GM18526 (cell line): Measurements from ENCODE around the gene LLGL2.

Experiments used
- POLR2A ChIP-seq: IDR thresholded peaks from 3 replicates; pipeline ENCODE4 v1.6.1; 2011; ENCODE audit not compliant: insufficient read length; ENCODE audit errors: extremely low read depth

The LLGL2 gene

DNA sequence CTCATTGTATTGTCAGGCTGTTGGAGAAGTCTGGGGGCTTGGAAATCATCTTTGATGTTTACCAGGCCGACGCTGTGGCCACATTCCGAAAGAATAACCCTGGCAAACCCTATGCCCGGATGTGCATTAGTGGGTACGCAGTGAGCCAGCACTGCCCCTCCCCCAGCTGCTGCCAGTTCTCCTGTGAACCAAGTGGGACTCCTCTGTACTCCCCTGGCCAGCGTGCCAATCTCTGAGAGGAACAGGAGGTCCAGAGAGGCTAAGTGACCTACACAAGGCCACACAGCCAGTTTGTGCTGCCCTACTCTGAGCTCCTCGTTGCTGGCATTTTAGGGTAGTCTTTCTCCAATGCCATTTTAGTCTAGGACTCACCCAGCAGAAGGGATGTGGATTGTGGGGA, 1.9 kb upstream of the LLGL2 start:
- TF ChIP-seq POLR2A = no peak

DNA sequence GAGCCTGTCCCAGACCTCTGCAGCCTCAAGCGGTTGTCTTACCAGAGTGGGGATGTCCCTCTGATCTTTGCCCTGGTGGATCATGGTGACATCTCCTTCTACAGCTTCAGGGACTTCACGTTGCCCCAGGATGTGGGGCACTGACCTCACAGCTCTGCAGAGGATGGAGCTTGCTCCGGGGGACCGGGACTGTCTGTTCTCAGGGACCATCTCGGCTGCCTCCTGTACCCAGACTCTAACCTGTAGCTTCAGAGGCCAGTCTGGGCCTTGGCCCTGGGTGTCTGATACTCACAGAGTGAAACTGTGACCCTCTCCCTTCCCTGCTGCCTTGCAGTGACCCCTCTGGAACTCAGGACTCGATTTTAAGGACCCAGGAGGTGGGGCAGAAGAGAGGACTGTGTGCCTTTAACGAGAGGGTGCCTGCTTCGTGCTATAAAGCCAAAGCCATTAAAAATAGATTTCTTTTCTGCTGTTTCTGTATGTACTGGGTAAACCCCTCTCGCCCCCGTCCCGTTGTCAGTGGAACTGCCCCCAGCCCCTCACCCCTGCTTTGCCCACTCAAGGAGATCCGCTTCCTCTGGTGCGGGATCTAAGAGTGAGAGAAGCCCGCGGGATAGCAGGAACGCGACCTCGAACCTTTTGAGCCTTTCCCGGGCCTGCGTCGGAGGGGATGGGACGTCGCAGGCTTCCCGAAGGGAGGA, 1.1 kb upstream of the LLGL2 start:
- TF ChIP-seq POLR2A = no peak

DNA sequence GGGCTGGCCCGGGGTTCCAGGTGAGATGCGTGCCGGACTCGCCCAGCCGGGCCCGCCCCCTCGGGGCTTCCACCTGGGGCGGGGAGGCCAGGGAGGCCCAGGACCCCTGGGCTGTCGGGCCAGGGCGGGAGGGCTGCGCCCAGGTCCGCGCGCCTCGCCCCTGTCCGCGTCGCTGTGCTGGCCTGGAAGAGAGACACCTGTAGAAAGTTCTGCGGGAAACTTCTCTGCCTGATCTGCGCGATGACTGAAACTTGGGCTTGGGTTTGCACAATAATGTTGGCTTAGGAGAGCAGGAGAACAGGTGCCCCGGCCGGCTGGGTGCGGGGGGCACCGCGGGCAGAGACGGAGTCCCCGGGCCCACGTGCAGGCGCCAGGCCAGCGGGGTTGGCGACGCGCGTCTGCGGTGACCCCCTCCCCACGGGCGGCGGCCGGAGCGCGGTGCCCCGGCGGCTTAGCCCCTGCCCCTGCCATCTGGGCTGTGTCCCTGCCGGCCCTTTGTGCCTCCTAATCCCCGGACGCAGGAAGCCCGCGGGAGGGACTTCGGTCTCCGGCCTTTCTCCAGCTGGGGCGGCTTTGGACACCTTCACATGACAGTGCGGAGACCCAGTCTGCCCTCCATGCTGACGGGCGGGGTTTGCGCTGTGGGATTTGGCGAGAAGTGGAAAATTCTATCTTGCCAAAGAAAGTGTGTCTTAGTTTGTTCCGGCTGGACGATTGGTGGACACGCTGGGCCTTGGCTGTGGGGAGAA, 483 bp downstream of the LLGL2 start:
- TF ChIP-seq POLR2A = no peak

DNA sequence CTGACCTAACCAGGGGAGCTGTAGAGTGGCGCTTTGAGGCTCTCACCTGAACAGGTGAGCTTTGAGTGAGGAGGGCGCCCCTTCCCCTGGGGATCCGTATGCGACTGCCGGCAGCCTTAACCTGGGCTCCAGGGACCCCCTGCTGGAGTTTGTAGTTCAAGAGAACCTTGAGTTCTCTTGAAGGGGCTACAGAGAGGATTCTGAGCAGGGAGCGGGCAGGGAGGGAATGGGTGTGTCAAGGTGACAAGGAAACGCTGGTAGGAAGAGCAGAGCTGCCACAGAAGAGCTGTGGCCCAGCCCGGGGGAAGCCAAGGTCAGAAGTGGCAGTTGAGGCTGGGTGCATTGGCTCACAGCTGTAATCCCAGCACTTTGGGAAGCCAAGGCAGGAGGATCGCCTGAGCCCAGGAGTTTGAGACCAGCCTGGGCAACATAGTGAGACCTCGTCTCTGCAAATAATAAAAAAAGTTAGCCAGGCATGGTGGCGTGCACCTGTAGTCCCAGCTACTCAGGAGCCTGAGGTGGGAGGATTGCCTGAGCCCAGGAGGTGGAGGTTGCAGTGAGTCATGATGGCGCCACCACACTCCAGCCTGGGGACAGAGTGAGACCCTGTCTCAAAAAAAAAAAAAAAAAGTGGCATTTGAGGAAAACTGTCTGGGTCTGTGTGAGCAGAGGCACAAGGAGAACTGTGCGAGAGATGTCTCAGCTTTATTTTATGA, 1.2 kb downstream of the LLGL2 start:
- no peak for TF ChIP-seq POLR2A

DNA sequence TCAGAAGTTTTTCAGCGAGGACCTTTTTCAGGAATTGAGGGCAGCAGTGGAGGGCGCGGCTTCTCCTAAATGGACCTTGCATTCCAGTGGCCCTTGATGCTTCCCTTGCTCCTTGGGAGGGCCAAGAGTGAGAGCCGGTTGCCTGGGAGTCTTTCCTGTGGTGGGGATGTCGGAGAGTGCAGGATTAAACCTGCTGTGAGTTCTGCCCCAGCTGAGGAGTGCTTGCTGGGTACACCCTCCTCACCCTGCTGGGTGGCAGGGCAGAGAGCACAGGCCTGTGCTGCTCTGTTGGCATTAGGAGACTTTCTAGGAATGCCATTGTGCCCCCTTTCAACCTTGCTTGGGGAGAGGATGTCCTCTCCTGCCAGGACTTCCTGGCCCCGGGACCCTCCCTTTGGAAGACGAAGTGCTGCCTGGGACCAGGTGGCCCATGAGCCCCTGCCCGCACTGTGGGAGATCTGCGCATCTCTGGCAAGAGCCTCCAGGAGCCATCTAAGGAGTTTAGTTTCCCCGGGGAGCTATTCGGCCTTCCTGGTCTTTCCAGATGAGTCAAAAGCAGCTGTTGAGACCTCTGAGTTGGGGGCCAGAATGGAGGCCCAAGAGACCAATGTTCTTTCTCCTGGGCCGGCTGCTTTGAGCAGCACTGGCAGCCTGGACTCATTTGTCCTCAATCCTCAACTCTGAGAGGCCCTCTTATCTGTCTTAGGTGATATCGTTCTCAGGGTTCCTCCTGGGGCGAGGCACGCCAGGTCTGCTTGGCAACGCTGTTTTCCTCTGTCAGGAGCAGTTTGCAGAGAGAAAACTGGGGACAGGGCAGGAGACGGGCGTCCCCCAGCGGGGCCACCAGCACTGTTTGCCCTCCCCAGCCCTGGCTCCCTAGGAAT, 5.6 kb downstream of the LLGL2 start:
- no peak for TF ChIP-seq POLR2A

DNA sequence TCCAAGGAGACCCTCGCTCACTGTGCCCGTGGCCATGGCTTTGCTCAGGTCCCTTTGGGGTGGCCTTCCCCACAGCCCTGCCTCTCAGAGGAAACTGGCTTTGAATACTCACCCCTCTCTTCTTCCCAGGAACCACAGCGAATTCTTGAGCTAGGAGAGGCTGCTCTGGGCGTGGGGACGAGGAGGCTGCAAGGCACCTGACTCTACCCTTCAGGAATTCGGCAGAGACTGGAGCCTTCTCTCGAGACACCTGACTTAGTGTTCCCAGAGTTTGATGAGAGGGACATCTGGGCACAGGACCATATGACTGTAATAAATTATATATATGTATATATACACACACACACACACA, 6.2 kb downstream of the LLGL2 start:
- TF ChIP-seq POLR2A = no peak

DNA sequence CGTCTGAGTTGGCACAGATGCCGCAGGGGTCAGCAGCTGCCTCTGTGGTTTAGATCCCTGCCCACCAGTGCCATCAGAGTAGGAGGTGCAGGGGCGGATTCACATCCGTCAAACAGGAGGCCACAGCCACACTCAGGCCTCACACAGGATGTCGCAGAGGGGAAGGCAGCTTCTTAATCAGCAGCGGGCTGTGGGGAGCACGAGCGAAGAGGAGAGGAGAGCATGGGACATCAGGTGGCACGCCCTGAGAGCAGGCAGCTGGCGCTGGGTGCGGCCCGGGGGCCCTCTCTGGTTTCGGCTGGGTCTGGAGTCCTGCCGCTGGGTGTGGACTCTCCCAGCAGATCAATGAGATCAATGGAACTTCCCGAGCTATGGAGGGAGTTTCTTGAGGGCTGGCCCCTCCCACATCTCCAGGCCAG, 9.6 kb downstream of the LLGL2 start:
- TF ChIP-seq POLR2A = no peak

DNA sequence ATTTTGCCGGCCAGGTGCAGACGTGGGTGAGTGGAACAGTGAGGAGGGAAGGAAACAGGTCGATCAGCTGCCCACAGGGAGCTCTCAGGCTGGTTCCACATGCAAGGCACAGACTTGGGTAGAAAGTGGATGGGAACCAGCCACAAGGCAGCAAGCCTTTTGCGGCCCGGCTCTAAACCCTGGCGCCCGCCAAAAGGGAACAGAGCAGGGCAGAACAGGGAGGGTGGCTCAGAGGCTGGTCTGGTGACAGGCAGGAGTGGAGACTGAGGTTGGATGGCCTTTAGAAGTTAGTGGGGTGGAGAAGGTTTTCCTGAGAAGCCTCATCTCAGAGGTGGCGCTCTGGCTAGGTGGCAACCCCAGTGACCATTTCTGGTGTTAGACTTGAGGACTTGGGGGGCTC, 10.4 kb downstream of the LLGL2 start:
- no peak for TF ChIP-seq POLR2A

DNA sequence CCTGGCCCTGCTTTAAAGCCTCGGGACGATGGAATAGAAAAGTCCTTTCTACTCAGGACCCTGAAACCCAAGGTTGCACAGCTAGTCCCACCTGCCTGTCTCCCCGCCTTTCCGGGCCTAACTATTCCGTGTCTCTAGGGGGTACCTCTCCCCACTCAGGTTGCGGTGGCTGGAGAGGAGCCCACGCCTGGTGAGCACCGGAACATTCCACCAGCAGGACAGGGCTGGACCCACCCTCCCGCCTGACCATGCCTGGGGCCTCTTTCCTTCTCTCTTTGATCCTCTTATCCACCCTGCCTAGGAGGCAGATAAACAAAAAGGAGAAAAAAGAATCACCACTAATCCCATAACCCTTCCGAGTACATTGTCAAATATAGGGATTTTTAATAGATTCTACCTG, 10.9 kb downstream of the LLGL2 start:
- no peak for TF ChIP-seq POLR2A

DNA sequence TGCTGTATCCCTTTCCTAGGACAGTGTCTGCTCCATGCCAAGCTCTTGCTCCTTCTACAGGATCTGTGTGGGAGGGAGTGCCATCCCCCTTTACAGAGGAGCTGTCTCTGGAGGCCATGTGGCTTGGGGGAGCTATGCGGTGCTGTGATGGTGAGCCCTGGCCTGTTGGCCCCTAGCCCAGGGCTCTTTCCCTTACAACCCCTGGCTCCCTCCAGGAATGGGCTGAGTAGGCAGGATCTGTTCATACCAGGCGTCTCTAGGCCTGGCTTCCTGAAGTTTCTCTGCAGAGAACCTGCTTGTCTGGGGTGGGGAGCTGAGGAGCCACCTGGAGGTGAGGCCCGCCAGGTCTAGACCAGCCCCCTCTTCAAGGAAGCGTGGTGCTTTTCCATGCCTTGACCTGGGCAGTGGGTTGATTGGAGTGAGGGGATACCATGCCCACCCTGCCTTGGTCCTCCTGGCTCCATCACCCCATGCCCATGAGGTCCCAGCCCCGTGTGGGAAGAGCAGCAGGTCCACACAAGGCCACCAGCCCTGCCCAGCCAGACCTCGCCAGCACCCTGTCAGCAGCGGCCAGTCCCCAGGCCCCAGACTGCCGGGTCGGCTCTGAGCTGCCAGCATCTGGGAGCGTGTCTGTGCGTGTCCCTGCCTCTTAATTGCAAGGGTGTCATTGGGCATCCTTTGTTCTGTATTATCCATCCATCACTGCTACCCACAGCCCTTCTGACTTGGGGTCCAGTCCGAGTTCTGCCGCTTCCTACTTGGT, 14.7 kb downstream of the LLGL2 start:
- no peak for TF ChIP-seq POLR2A

DNA sequence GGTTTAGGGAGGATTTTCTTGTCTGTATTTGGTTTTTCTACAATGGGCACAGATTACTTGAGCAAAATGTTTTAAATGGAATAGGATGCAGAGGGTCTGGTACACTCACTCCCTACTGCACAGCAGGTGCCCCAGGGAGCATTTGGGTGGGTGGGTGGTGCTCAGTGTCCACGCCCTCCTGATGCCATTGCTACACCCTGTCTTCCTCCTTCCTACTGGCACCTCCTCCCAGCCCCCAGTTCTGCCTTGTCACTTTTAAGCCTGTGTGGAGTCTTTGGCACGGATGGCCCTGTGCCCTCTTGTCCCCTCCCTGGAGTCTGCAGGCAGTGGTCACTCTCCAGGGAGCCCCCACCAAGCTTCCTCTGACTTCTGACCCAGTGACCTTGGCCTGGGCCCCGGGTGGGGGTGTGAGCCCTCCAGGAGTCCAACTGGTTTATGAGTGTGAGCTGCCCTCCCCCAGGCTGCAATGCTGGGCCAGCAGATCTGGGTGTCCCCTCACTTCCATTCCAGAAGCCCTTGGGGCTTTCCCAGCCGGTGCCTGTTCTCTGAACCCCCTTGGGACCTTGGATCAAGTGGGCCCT, 15.5 kb downstream of the LLGL2 start:
- TF ChIP-seq POLR2A = no peak

DNA sequence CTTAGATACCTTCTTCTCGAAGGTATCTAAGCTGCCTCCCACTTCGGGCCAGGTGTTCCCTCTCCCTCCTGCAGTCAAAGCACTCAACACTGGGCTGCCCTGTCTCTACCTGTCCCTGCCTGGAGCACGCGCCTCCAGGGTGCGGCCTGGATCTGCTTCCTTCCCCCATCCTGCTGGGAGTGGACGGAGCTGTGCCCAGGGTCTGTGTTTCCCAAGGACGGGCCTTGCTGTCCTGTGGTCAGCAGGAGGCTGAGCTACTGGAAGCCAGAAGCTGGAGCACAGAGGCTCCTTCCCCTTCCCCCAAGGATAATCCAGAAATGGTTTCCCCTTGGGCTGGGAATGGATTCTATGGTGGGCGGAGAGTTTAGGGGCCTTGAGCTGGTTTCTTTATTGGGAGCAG, 16.7 kb downstream of the LLGL2 start:
- no peak for TF ChIP-seq POLR2A

DNA sequence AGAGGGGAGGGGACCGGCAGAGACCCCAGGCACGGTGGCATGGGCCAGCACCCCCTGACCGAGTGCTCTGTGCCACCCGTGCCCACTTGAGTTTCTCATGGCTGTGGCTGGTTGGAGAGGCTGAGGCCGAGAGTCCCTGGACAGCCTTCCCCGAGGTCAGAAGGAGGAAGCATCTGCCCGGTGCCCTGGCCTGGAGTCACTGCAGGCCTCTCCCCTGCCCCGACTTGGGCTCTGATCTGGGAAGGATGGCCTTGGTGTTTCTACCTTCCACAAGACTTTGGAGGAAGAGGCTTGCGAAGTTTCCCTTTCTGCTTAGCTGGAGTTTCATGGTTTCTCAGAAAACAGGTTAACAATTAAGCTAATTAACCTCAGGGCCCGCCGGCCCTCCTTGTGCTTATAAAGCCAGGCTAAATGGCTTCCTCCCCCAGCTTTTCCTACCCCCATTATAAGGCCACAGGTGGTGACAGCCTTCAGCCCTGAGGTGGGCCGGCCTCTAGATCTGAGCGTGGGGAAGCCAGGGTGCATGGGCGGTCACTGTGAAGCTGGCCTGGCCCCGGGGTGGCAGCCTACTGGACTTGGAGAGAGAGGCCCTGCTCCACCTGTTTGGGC, 17.3 kb downstream of the LLGL2 start:
- no peak for TF ChIP-seq POLR2A

DNA sequence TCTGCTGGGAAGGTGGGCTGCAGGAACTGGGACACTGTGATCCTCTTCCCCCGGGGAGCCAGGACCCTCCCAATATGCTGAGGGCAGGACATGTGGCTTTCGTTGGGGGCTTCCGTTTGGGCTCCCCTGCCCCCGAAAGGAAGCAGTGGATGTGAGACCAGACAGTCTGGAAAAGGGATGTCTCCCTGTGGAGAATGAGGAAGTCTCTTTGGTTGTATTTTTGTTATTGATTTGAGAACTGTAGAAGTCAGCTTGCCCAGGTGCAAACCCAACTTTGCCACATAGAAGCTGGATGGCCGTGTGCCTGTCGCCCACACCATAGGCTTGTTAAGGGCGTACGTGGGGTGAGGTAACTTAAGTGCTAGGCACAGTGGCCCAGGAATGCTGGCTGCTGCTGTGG, 18.8 kb downstream of the LLGL2 start:
- TF ChIP-seq POLR2A = no peak
